ENCODE results near the gene ST6GALNAC3.
A peak's percentile ranks its signal among the peaks of the same experiment; 100 is the strongest.
"Not testable (repeated sequence)": the region's sequence is repeated elsewhere in the genome, so short reads cannot be mapped to it uniquely, and the experiment has no call there.

The ST6GALNAC3 gene

DNA sequence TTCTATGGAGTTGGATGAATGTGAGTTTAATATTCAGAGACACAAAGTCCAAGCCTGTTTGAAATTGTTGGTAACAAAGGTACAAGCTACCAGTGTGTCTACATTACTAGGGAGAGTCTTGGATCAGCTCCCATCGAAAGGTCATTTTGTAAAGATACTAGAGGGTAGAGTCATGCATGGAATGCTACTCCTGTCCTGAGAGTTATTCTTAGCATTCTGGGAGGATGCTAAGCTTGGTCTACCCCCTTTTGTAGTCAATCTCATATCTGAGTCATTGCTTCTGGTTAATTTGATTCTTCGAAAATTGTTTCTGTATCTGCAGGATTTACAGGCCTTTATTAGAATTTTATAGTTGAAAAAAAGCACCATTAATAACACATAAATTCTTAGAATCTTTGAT is 240.2 kb downstream of the ST6GALNAC3 start:
- FAIRE-seq, result no peak

DNA sequence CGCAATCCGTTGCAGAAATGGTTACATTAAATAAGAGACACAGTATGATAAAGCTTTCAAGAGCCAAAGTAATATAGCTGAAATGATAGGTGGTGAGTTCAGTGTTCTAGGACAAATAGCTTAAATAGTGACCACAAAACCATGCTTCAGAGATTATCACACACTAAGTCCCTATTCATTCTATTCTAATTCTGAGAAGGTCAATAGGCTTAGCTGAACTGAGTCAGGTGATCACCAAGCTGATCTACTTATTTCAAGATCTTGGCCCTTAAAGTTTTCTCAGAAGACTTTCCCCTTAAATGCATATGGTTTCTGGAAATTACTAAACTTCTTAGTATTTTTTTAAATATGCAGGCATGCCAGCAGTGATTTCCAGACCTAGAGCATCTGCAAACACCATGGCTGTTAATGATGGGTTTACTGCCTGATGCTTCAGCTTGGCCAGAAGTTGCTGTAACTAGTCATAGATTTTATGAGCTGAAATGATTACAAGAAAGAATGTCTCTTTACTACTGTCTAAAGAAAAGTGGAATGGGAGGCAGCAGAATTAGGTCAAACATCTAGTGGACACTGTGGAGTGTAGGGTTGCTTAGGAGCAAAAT is 242.9 kb downstream of the ST6GALNAC3 start:
- no peak for DNase-seq (ENCODE audit: insufficient read length, low spot score)
- FAIRE-seq, result no peak

More for the DNA sequence above, 240.2 kb downstream of the ST6GALNAC3 start:
- DNase-seq (ENCODE audit: insufficient read length, low spot score), result no peak

DNA sequence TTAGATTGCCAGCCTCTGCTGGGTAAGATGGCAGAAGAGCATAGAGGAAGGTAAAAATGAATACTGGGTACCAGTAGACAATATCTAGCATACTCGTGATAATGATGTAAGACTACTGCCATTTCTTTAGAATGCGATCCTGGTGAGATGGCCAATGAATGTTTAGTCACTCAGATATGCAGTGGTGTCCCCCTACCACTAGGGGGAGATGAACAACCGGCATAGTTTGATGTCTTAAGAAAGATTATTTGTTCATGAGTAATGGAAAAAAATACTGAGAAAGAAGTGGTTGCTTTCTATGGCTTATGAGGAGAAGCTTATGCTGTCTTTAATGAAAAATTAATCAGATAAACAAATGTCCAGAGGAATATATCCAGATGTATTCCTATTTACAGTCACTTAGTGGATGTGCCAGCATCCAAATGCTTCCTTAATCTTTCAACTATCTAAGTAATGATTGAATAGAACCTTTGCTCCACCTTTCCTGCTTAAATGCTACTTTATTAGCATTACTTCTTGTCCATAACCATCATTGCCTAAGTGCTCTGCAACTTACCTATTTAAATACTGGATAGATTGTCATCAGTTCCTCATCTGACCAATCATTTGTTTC is 256.6 kb downstream of the ST6GALNAC3 start:
- DNase-seq (ENCODE audit: insufficient read length, low spot score) (peak; percentile 10), FAIRE-seq (no peak)

DNA sequence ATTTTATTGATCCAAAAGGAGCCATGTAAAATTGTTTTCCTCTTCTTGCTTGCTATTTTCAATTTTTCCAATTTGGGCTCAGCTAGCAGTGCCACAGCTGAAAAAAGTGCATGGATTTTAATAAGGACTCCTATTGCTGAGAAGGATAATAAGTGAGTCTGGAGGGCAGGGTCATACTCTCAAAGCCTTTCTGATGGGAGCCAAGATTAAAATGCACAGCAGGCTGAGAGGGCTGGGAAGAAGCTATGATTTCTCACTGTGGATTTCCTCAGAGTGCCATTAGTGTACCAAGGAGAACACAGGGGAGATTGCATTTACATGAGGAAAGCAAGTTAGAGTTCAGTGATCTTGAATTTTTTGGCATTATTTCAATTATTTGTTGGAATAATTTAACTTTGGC is 261.3 kb downstream of the ST6GALNAC3 start:
- FAIRE-seq (no peak), DNase-seq (ENCODE audit: insufficient read length, low spot score) (no peak)

DNA sequence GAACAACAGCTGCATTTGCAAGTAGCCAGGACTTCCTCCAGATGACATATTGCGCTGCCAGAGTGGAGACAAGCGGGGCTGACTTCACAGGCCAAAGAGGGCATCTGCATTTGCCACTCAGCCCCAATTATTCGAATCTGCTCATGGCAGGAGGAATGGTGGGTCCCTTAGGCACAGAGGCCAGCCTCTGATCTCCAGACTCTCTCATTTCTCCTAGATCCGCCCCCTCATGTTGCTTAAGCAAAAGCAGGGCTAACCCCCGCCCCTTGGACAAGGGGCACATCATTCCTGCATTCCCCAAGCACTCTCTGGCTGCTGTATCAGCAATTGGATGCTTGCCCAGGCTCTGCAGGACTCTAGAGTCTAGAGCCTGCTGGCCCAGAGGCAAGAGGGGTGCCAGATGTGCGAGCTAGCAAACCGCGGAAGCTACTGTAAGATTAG is 262.4 kb downstream of the ST6GALNAC3 start:
- DNase-seq (ENCODE audit: insufficient read length, low spot score) (no peak), FAIRE-seq (no peak)

DNA sequence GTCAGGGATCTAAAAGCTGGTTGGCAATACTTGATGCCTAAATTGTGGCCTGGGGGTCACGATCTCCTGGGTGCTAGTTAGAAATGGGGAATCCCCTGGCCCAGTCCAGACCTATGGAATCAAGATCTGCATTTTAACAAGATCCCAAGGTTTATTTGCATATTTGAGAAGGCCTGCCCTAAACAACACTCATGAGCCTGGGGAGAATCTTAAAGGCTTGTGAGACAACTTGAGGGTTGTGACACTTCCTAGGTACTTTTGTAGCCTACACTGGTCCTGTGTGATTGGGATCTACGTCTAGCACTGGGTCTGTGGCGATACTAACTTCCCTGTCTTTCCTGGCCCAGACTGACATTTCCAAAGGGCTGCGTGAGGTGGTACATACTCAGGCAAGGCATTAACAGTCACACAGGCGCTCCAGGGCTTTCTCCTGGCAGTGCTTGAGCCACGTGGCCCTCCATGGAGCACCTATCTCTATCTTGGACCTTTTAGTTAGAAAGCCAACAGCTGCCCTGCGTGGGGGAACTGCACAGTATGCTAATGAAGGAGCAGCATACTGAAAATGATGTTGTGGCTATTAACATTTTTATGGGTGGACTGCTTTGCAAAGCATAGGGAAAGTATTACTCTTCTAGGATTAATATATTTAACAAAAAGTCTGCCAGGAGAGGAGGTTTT is 263.1 kb downstream of the ST6GALNAC3 start:
- DNase-seq (ENCODE audit: insufficient read length, low spot score) (no peak), FAIRE-seq (no peak)

DNA sequence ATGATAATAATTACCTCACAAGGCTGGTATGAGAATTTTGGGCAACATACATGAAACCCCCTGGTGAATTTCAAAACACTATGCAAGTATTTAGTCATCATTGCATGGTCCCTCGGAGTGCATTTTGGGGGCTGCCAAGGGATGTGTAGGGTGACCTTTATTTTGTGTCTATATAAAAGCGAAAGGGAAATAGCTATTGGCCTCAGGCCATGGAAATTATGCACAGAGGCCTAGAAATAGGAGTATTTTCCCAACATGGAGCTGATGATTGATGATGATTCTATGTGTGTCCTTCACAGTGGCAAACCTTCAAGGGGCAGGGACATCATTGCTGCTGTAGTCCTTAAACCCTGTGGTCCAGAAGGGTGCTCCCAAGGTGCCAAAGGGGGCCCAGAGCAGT is 265.5 kb downstream of the ST6GALNAC3 start:
- FAIRE-seq (no peak), DNase-seq (ENCODE audit: insufficient read length, low spot score) (no peak)

DNA sequence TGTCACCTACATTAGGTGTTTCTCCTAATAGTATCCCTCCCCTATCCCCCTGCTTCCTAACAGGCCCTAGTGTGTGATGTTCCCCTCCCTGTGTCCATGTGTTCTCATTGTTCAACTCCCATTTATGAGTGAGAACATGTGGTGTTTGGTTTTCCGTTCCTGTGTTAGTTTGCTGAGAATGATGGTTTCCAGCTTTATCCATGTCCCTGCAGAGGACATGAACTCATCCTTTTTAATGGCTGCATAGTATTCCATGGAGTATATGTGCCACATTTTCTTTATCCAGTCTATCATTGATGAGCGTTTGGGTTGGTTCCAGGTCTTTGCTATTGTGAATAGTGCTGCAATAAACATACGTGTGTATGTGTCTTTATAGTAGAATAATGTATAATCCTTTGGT is 267.3 kb downstream of the ST6GALNAC3 start:
- not testable (repeated sequence) for DNase-seq (ENCODE audit: insufficient read length, low spot score); FAIRE-seq

DNA sequence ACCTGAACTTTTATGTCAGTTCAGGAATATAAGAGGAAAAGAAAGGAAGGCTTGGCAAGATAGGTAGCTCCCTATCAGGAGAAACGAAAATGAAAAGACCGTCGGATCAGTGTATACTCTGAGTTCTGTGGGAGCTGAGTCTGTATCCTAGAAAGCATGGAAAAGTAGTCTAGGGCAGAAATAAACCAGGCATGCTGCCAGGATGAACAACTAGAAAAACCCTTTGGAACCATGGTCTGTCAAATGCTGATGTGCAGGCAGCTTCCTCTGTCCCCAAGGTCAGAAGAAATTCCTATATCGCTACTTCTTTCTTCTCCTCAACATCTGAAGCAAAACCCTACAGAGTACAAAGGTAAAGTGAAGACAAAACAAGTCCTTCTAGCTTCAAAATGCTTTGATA is 268.8 kb downstream of the ST6GALNAC3 start:
- no peak for DNase-seq (ENCODE audit: insufficient read length, low spot score)
- no peak for FAIRE-seq

DNA sequence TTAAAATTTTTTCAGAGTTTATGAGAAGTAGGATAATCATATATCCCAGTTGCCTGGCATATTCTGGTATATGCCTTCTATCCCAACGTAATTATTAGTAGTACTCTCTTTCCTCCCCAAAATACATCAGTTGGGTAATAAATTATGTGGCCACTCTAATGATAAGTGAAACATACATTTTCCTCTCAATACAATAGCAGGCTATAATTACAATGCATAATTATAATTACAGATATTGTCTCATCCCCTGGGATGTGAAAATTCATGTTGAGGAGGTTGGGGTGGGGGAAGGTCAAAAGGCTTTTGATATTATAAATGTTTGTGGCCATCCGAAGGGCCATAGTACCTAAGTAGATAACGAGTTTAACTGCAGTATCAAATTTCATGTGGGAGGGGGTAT is 277.1 kb downstream of the ST6GALNAC3 start:
- DNase-seq (ENCODE audit: insufficient read length, low spot score), result no peak
- FAIRE-seq, result no peak

DNA sequence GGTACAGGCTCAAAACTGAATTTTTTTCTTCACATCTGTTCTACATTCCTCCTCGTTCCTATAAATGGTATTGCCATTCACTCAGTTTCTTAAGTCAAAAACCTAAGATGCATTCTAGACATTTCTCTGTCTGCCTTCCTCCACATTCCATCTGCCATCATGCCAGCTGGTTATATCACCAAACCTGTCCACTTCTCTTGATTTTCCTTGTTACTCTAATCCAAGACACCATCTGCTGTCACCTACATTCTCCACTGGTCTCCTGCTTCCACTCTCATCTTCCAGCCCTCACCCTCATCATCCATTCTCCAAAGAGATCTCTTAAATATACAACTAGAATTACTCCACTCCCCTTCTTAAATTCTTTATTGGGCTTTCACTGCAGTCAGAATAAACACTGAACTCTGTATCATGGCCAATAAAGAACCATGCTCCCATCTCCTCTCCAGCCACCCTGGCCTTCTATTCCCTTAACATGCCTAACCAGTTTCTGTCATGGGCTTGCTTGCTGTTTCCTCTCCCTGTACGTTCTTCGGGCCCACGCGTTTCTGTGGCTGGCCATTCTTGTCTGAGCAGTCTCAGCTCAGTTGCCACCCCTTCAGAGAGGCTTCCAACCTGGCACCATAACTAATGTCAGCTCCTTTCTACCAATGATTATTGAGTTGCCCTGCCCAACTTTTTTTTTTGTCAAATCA is 278.3 kb downstream of the ST6GALNAC3 start:
- no peak for FAIRE-seq
- no peak for DNase-seq (ENCODE audit: insufficient read length, low spot score)

DNA sequence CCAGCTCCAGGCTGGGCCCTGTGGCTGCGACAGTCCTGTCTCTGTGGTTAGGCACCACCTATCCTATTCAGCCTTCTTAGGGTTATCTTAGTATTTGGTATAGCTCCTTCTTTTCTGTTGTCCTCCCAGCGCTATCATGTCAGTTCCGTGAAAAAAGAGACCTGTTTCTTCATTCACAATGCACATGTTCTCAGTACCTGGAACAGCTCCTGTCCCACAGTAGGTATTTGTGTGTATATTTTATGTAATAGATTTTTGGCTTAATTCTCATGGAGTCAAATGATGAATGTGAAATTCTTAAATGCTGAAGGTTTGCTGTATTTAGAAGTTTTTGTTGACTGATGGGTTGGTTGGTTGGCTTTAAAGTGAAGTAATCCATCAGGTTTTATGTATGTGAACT is 279.7 kb downstream of the ST6GALNAC3 start:
- FAIRE-seq (no peak), DNase-seq (ENCODE audit: insufficient read length, low spot score) (no peak)

DNA sequence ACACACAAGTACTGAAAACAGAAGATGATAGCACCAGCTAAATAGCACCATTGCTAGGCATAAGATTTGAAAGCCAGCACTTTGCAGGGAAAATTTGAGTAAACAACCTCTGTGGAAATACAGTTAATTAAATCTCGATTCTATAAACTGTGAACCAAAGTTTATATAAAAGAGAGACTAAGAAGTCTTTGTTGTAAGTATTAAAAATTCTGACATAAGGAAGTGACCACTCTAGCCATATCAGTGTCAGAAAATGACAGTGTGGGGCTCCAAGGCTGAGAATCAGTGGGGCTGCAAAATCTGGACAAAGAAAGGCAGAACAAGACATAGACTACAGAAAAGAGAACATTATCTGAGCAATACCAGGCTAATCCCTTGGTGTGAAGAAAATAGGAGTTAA is 292.2 kb downstream of the ST6GALNAC3 start:
- DNase-seq (ENCODE audit: insufficient read length, low spot score), result no peak
- FAIRE-seq, result no peak

DNA sequence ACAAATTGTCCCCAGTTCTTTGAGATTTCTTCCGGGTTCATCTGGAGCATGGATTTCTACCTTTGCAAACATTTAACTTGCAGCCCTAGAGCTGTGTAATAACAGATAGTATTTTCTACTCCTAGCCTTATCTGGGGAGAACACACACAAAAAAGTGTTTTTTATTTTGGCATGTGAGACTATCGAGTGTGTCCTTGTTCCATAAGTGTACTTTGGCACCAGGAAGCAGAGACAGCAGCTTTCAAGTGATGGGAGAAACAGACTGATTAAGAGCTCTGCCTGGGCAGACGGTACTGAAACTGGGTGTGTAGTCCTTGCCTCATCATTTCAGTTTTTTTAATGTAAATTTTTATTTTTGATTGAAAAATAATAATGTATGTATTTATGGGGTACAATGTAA is 297.4 kb downstream of the ST6GALNAC3 start:
- no peak for FAIRE-seq
- DNase-seq (ENCODE audit: insufficient read length, low spot score), result no peak

DNA sequence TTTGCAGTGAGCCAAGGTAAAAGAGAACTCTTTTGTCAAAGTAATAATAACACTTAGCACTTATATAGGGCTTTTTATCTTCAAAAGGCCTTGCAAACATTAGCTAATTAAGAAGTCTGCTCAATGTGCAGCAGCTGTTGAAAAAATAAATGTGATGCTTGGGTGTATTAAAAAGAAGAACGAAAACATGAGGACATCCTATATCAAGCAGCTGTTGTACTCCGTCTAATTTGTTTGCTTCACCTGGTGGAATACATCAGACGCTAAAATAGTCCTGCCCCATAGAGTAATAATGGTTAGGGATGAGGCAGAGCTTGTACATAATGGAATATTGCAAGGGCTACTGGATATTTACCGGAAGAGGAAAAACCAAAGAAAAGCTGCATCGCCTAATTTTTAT is 299.5 kb downstream of the ST6GALNAC3 start:
- FAIRE-seq (no peak), DNase-seq (ENCODE audit: insufficient read length, low spot score) (no peak)

DNA sequence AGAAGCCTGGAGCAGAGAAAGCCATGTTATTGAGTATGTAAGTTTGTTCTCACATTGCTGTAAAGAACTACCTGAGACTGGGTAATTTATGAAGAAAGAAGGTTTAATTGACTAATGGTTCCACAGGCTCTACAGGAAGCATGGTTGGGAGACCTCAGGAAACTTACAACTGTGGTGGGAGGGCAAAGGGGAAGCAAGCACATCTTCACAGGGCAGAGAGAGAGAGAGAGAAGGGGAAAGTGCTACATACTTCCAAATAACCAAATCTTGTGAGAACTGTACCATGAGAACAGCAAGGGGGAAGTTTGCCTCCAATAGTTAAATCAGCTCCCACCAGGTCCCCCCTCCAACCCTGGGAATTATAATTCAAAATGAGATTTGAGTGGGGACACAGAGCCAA is 302.7 kb downstream of the ST6GALNAC3 start:
- no peak for FAIRE-seq
- no peak for DNase-seq (ENCODE audit: insufficient read length, low spot score)

DNA sequence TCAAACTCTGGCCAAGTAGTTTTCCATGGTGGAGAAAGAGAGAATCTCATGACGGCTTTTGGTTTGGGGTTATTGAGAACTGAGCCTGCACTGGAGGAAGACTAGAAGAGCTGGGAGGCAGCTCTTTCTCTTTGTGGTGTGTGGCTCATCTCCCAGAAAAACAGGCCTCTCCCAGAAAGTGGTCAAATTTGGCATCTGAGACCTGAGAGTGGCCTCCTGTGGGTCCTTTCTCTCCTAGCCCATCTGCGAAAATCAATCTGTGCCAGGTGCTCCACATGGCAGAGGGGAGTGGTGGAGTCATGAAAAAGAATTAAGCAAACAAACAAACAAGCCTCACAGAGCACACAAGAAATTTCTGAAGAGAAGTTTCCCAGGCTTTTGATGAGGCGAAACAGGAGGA is 305.0 kb downstream of the ST6GALNAC3 start:
- DNase-seq (ENCODE audit: insufficient read length, low spot score) (no peak), FAIRE-seq (no peak)

DNA sequence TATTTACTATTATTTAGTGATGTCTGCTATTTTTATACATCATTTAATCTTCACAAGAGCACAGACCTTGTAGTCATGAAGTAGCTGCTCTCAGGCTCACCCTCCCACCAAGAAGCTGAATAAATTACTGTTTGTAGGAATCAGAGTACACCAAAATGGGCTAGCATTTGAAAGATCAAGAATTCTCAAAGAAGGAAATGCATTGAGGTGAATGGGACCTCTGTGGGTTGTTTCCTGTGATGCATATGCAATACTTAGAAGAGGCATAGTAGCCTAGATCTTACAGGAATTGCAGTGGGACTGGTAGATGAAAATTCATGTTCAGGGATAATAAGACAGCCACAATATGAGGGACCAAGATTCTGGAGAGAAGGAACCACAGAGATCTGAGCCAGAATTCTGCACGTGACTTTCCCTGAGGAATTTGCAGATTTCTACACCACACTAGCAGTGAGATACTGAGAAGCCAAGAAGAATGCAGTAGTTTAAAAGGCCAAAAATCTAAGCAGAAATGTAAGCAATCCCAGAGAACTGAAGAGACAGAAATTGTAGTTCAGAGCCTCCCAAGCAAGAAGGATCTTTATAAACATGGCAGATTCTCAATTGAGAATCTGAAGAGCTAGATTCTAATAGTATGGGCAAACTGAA is 307.0 kb downstream of the ST6GALNAC3 start:
- FAIRE-seq (no peak), DNase-seq (ENCODE audit: insufficient read length, low spot score) (no peak)

DNA sequence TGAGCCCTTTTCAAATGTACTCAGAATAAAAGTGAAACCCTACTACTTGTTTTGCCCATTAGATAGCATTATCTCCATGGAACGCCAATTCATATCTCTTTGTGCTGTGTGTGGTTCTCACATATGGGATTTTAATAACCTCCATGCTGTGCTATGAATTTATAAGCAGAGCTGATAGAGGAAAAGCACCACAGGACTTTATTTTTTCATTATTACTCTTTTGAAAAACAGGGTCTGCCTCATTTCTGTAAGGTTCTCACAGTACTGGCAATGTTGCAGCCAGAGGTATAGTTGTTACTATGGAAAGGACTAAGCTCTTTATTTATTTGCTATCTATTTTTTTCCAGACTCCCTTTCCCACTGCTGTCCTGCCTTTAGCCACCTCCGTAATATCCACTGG is 313.7 kb downstream of the ST6GALNAC3 start:
- no peak for FAIRE-seq
- DNase-seq (ENCODE audit: insufficient read length, low spot score), result no peak

DNA sequence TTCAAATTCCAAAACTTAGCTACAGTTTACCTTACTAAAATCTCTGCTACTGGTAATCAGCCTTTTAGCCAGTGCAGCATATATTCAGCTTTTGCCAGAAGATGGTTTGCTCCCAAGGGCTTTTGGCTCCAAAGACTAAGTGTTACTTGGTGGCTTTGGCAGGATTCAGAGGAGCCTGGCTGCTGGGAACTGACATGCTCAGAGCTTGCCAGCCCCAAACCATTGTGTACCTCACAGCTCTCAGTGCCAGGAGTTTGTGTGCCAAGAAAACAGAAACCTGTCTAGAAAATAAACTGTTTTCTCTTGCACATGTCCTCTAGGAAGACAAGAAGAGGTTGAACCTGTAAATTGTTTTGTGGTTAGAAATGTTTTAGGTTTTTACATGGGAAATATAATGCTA is 315.9 kb downstream of the ST6GALNAC3 start:
- DNase-seq (ENCODE audit: insufficient read length, low spot score) (no peak), FAIRE-seq (no peak)

DNA sequence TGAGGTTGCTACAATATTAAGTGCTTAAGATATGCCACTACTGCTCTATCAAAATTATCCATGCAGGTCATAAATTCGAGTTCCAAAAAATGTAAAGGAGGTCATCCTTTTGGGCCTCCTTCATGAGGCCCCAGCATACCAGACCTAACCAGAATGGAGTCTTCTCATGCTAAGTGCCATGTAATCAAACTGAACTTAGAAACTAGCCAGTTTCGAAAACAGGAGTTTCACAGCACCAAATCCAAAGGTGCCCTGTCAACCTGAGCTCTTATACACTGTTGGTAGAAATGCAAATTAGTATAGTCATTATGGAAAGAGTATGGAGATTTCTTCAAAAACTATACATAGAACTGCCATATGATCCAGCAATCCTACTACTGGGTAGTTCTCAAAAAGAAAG is 320.5 kb downstream of the ST6GALNAC3 start:
- FAIRE-seq (no peak), DNase-seq (ENCODE audit: insufficient read length, low spot score) (no peak)
